K562 (cell line): Measurements from ENCODE around the gene ZMYM2. TPM values are rescaled to one million over a fixed set of nuclear protein-coding genes. Genes with fewer than 3 reads are reported as not detected.

Experiments used
- CCAR2 ChIP-seq: fragments of 200-400 bp; formaldehyde crosslinking; IDR thresholded peaks from 2 replicates; pipeline ENCODE4 v1.6.1; 2017; ENCODE audit warnings: mild to moderate bottlenecking, low read depth, low read length
- DPF2 ChIP-seq: fragments of 450-650 bp; IDR thresholded peaks from 2 replicates; pipeline ENCODE4 v1.6.1; 2016
- ETS2 ChIP-seq: IDR thresholded peaks from 2 replicates; pipeline ENCODE4 v1.6.1; 2016; ENCODE audit warnings: borderline replicate concordance, missing genetic modification characterization, mild to moderate bottlenecking, moderate library complexity, missing compliant biosample characterization; ENCODE audit not compliant: poor library complexity, severe bottlenecking
- FIP1L1 ChIP-seq: fragments of 200-400 bp; formaldehyde crosslinking; IDR thresholded peaks from 2 replicates; pipeline ENCODE4 v1.6.1; 2018; ENCODE audit warnings: mild to moderate bottlenecking, low read depth, low read length; ENCODE audit not compliant: poor library complexity, severe bottlenecking
- HSF4 ChIP-seq: fragments of 250-450 bp; sonication (Bioruptor Pico); IDR thresholded peaks from 2 replicates; pipeline ENCODE4 v2.1.2; 2022; ENCODE audit warnings: mild to moderate bottlenecking, moderate library complexity, borderline replicate concordance
- ILF3 ChIP-seq: fragments of 450-650 bp; IDR thresholded peaks from 2 replicates; pipeline ENCODE4 v1.6.1; 2018; ENCODE audit warnings: antibody characterized with exemption, mild to moderate bottlenecking, moderate library complexity, borderline replicate concordance
- MCM7 ChIP-seq, 2 experiments: fragments of 450-650 bp; IDR thresholded peaks; 2 replicates each; pipeline ENCODE4 v1.6.1; 2016 to 2018
- MEF2A ChIP-seq: IDR thresholded peaks from 2 replicates; pipeline ENCODE4 v1.6.1; 2011; ENCODE audit warnings: low read depth, mild to moderate bottlenecking, low read length, moderate library complexity; ENCODE audit not compliant: control insufficient read depth
- MTA2 ChIP-seq: fragments of 450-650 bp; IDR thresholded peaks from 2 replicates; pipeline ENCODE4 v1.6.1; 2016; ENCODE audit warnings: low read depth
- NR2C1 ChIP-seq, 2 experiments: fragments of 450-650 bp; IDR thresholded peaks; 2 replicates each; pipeline ENCODE4 v1.6.1; 2017; ENCODE audit warnings: mild to moderate bottlenecking in 2 of 2, antibody characterized with exemption in 1 of 2, inconsistent platforms in 1 of 2, missing compliant biosample characterization in 1 of 2, missing genetic modification characterization in 1 of 2
- PHF8 ChIP-seq: fragments of 200-600 bp; sonication (generic); IDR thresholded peaks from 2 replicates; pipeline ENCODE4 v1.6.1; 2012; ENCODE audit warnings: mixed run types, mild to moderate bottlenecking, inconsistent platforms, low read length, moderate library complexity, borderline replicate concordance
- POLR2G ChIP-seq: fragments of 200-400 bp; formaldehyde crosslinking; IDR thresholded peaks from 2 replicates; pipeline ENCODE4 v1.6.1; 2017; ENCODE audit warnings: low read depth, mild to moderate bottlenecking, antibody characterized with exemption, low read length, moderate library complexity
- SMAD4 ChIP-seq: fragments of 250-450 bp; sonication (Bioruptor Pico); conservative IDR thresholded peaks from 2 replicates; pipeline ENCODE4 v1.8.0; 2021; ENCODE audit warnings: inconsistent platforms, mild to moderate bottlenecking, moderate library complexity
- STAT5A ChIP-seq: IDR thresholded peaks from 2 replicates; pipeline ENCODE4 v1.6.1; 2012; ENCODE audit warnings: low read length, inconsistent platforms, borderline replicate concordance
- ZBTB43 ChIP-seq: sonication (generic); formaldehyde crosslinking; IDR thresholded peaks from 2 replicates; pipeline ENCODE4 v1.8.0; 2023; ENCODE audit warnings: mild to moderate bottlenecking, missing genetic modification reagents
- ZFX ChIP-seq: sonication (generic); formaldehyde crosslinking; IDR thresholded peaks from 2 replicates; pipeline ENCODE4 v1.8.0; 2022; ENCODE audit warnings: mild to moderate bottlenecking, missing genetic modification reagents, moderate library complexity
- ZNF12 ChIP-seq: sonication (generic); formaldehyde crosslinking; IDR thresholded peaks from 2 replicates; pipeline ENCODE4 v1.4.0; 2020; ENCODE audit warnings: mild to moderate bottlenecking, missing genetic modification reagents
- ZNF165 ChIP-seq: fragments of 250-450 bp; sonication (Bioruptor Pico); IDR thresholded peaks from 2 replicates; pipeline ENCODE4 v1.4.0; 2020; ENCODE audit warnings: borderline replicate concordance
- ZNF212 ChIP-seq: fragments of 450-650 bp; formaldehyde crosslinking; IDR thresholded peaks from 2 replicates; pipeline ENCODE4 v1.4.0; 2020; ENCODE audit warnings: mild to moderate bottlenecking
- ZNF253 ChIP-seq: fragments of 250-450 bp; sonication (Bioruptor Pico); conservative IDR thresholded peaks from 2 replicates; pipeline ENCODE4 v1.6.1; 2021; ENCODE audit warnings: mild to moderate bottlenecking
- ZNF76 ChIP-seq: fragments of 250-450 bp; sonication (Bioruptor Pico); IDR thresholded peaks from 2 replicates; pipeline ENCODE4 v1.4.0; 2020; ENCODE audit warnings: mild to moderate bottlenecking, moderate library complexity, borderline replicate concordance
- ZNF79 ChIP-seq: fragments of 250-450 bp; sonication (Bioruptor Pico); IDR thresholded peaks from 2 replicates; pipeline ENCODE4 v1.4.0; 2020; ENCODE audit warnings: low read depth, mild to moderate bottlenecking, moderate library complexity
- polyA plus RNA-seq, 8 experiments: library from polyadenylated mRNA; depleted of rRNA in 4 of 8; stranded (reverse) in 5 of 8; unstranded in 3 of 8; fragments of >200 nt; fragmentation: Nextera tagmentation in 2 of 8; fragmentation: Illumina TruSeq in 1 of 8; extraction: Ambion mirVana in 2 of 8; extraction: Trizol in 1 of 8; gene quantifications; 2 replicates each; pipeline versions ENCODE4 v1.2.1 to v1.2.3, GENCODE V29; 2011 to 2014; ENCODE audit warnings: inconsistent platforms in 1 of 8, missing spikeins in 1 of 8
- total RNA-seq, 7 experiments: library from RNA; depleted of rRNA in 6 of 7; stranded (reverse); fragments of >200 nt in 6 of 7; fragmentation: Illumina TruSeq in 2 of 7; extraction: Trizol in 2 of 7; gene quantifications; 2 replicates each; pipeline versions ENCODE4 v1.2.1 to v1.2.3, GENCODE V29; 2011 to 2021; ENCODE audit warnings: low replicate concordance in 1 of 7
- TF ChIP-seq, protein P1 (sequence below): fragments of 250-450 bp; sonication (Bioruptor Pico); IDR thresholded peaks from 2 replicates; pipeline ENCODE4 v1.8.0; 2022; ENCODE audit warnings: moderate library complexity, mild to moderate bottlenecking, inconsistent platforms
- TF ChIP-seq, protein P2 (sequence below): sonication (generic); formaldehyde crosslinking; IDR thresholded peaks from 2 replicates; pipeline ENCODE4 v1.4.0; 2020; ENCODE audit warnings: mild to moderate bottlenecking, missing genetic modification reagents
- TF ChIP-seq, protein P3 (sequence below): sonication (generic); IDR thresholded peaks from 2 replicates; pipeline ENCODE4 v1.6.1; 2016

Gene ZMYM2
- total and polyA plus RNA-seq, 9 of the 15 experiments (the other 6 are each of a cell fraction or from before 2014, with no cell fraction given): 5.0 to 48.8 (median 26.8) TPM

- TF ChIP-seq MEF2A (no peak), FIP1L1 (peak; percentile 0), ZBTB43 (CRISPR knock-in tag) (no peak), PHF8 (peak; percentile 18; the same call in 1 of the 2 replicates), MCM7 (IDR thresholded peaks at IDR 0.05) (no peak), ETS2 (tag) (no peak), CCAR2 (no peak), DPF2 (no peak), POLR2G (peak; percentile 31; the same call in 1 of the 2 replicates), ZNF212 (no peak), ILF3 (no peak), STAT5A (no peak), ZNF253 (CRISPR knock-in tag) (no peak), HSF4 (CRISPR knock-in tag) (no peak), ZFX (CRISPR knock-in tag) (peak; percentile 65), ZNF76 (CRISPR knock-in tag) (no peak), ZNF165 (no peak), ZNF79 (CRISPR knock-in tag) (no peak), SMAD4 (CRISPR knock-in tag) (no peak), ZNF12 (CRISPR knock-in tag) (no peak), NR2C1 (IDR thresholded peaks at IDR 0.05) (no peak), NR2C1 (tag; IDR thresholded peaks at IDR 0.05) (no peak), MTA2 (no peak)
- TF ChIP-seq, protein P1, sequence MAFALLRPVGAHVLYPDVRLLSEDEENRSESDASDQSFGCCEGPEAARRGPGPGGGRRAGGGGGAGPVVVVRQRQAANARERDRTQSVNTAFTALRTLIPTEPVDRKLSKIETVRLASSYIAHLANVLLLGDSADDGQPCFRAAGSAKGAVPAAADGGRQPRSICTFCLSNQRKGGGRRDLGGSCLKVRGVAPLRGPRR (CRISPR knock-in tag): no peak
- TF ChIP-seq, protein P2, sequence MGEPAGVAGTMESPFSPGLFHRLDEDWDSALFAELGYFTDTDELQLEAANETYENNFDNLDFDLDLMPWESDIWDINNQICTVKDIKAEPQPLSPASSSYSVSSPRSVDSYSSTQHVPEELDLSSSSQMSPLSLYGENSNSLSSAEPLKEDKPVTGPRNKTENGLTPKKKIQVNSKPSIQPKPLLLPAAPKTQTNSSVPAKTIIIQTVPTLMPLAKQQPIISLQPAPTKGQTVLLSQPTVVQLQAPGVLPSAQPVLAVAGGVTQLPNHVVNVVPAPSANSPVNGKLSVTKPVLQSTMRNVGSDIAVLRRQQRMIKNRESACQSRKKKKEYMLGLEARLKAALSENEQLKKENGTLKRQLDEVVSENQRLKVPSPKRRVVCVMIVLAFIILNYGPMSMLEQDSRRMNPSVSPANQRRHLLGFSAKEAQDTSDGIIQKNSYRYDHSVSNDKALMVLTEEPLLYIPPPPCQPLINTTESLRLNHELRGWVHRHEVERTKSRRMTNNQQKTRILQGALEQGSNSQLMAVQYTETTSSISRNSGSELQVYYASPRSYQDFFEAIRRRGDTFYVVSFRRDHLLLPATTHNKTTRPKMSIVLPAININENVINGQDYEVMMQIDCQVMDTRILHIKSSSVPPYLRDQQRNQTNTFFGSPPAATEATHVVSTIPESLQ (CRISPR knock-in tag): no peak
- TF ChIP-seq, protein P3, sequence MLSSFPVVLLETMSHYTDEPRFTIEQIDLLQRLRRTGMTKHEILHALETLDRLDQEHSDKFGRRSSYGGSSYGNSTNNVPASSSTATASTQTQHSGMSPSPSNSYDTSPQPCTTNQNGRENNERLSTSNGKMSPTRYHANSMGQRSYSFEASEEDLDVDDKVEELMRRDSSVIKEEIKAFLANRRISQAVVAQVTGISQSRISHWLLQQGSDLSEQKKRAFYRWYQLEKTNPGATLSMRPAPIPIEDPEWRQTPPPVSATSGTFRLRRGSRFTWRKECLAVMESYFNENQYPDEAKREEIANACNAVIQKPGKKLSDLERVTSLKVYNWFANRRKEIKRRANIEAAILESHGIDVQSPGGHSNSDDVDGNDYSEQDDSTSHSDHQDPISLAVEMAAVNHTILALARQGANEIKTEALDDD: no peak
Measured at GRCh38 chr13:19959141-19959830, 759 bp downstream of the ZMYM2 start (continued).
